ENCODE results near the gene ZNF827.

DNA sequence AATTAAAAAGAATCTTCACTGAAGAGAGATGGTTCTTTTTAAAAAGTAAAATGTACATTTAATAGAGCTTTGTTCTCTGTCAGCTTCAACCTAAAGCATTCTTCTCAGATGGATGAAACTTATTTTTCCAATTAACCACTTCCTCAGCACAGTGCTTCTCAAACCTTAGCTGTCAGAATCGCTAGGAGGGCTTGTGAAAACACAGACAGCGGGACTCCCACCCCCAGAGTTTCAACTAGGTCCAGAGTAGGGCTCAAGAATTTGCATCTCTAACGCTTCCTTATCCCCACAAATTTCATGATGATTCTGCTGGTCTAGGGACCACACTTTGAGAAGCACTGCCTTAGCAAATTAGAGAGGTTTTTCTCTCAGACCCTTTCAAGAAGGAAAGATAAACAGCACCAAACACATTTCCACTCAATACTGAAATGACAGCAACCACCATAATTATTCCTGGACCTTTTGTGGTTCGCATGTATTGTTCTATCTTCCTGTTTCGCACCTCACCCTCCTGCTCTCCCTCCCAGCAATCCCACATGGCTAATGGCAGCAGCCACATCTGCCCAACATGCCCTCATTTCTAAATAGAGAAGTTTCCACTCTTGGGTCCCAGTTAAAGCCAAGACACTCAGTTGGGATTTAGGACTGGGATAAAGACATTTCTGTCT lies 73.2 kb downstream of the ZNF827 start:
- TF ChIP-seq CSDC2 (CRISPR knock-in tag; IDR thresholded peaks at IDR 0.05) (no peak), ZNF565 (CRISPR knock-in tag; conservative IDR thresholded peaks at IDR 0.05; ENCODE audit: low read depth) (no peak), TOX (CRISPR knock-in tag; IDR thresholded peaks at IDR 0.05; ENCODE audit: borderline replicate concordance) (no peak), ZFP3 (CRISPR knock-in tag; IDR thresholded peaks at IDR 0.05) (no peak), ZC3H10 (CRISPR knock-in tag; IDR thresholded peaks at IDR 0.05) (no peak), OSR1 (CRISPR knock-in tag; IDR thresholded peaks at IDR 0.05) (no peak), ESRRG (CRISPR knock-in tag; IDR thresholded peaks at IDR 0.05) (no peak), ZFP30 (CRISPR knock-in tag; IDR thresholded peaks at IDR 0.05) (no peak), GLIS3 (CRISPR knock-in tag; IDR thresholded peaks at IDR 0.05) (no peak)
- TF ChIP-seq, protein P1, sequence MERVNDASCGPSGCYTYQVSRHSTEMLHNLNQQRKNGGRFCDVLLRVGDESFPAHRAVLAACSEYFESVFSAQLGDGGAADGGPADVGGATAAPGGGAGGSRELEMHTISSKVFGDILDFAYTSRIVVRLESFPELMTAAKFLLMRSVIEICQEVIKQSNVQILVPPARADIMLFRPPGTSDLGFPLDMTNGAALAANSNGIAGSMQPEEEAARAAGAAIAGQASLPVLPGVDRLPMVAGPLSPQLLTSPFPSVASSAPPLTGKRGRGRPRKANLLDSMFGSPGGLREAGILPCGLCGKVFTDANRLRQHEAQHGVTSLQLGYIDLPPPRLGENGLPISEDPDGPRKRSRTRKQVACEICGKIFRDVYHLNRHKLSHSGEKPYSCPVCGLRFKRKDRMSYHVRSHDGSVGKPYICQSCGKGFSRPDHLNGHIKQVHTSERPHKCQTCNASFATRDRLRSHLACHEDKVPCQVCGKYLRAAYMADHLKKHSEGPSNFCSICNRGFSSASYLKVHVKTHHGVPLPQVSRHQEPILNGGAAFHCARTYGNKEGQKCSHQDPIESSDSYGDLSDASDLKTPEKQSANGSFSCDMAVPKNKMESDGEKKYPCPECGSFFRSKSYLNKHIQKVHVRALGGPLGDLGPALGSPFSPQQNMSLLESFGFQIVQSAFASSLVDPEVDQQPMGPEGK (CRISPR knock-in tag; IDR thresholded peaks at IDR 0.05; ENCODE audit: borderline replicate concordance): no peak
- TF ChIP-seq, protein P2, sequence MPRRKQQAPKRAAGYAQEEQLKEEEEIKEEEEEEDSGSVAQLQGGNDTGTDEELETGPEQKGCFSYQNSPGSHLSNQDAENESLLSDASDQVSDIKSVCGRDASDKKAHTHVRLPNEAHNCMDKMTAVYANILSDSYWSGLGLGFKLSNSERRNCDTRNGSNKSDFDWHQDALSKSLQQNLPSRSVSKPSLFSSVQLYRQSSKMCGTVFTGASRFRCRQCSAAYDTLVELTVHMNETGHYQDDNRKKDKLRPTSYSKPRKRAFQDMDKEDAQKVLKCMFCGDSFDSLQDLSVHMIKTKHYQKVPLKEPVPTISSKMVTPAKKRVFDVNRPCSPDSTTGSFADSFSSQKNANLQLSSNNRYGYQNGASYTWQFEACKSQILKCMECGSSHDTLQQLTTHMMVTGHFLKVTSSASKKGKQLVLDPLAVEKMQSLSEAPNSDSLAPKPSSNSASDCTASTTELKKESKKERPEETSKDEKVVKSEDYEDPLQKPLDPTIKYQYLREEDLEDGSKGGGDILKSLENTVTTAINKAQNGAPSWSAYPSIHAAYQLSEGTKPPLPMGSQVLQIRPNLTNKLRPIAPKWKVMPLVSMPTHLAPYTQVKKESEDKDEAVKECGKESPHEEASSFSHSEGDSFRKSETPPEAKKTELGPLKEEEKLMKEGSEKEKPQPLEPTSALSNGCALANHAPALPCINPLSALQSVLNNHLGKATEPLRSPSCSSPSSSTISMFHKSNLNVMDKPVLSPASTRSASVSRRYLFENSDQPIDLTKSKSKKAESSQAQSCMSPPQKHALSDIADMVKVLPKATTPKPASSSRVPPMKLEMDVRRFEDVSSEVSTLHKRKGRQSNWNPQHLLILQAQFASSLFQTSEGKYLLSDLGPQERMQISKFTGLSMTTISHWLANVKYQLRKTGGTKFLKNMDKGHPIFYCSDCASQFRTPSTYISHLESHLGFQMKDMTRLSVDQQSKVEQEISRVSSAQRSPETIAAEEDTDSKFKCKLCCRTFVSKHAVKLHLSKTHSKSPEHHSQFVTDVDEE (CRISPR knock-in tag; IDR thresholded peaks at IDR 0.05): no peak
